Activated CD4-positive, alpha-beta T cell treated with anti-CD3 and anti-CD28 coated beads, Interleukin-2, amount 10 ng/mL, durations not matched to agents 7 days and 5 days (primary cell): Measurements from ENCODE around the gene TREML4. TPM values are rescaled to one million over a fixed set of nuclear protein-coding genes. Genes with fewer than 3 reads are reported as not detected.

Source experiments
- CTCF ChIA-PET: fragments of 350-600 bp; sonication (Branson Sonifier 250); formaldehyde crosslinking; loops from one replicate; lab custom pipeline; 2021; ENCODE audit warnings: antibody characterized with exemption; lab: Charles Lee
- POLR2A ChIA-PET: fragments of 350-600 bp; sonication (Branson Sonifier 250); formaldehyde crosslinking; loops from one replicate; lab custom pipeline; 2021; ENCODE audit warnings: antibody characterized with exemption; lab: Charles Lee
- DNase-seq: peaks from one replicate; pipeline ENCODE4 v3.0.0-alpha.2; 2020
- H3K27ac Mint-ChIP-seq: one replicate; pipeline ENCODE4 v1.8.0; 2021; ENCODE audit warnings: mild to moderate bottlenecking, moderate library complexity, mixed read lengths
- H3K27me3 Mint-ChIP-seq: one replicate; pipeline ENCODE4 v1.8.0; 2021; ENCODE audit warnings: mixed read lengths
- H3K36me3 Mint-ChIP-seq: one replicate; pipeline ENCODE4 v1.8.0; 2021; ENCODE audit warnings: low read depth, mixed read lengths
- H3K4me1 Mint-ChIP-seq: one replicate; pipeline ENCODE4 v1.8.0; 2021; ENCODE audit warnings: mixed read lengths
- H3K4me3 Mint-ChIP-seq: one replicate; pipeline ENCODE4 v1.8.0; 2021; ENCODE audit warnings: mild to moderate bottlenecking, moderate library complexity, mixed read lengths
- H3K9me3 Mint-ChIP-seq: one replicate; pipeline ENCODE4 v1.8.0; 2021; ENCODE audit warnings: mixed read lengths
- total RNA-seq, 2 experiments: library from RNA; stranded (reverse); gene quantifications; one replicate each; pipeline ENCODE4 v1.2.3, GENCODE V29; 2021

The TREML4 gene
- total RNA-seq, 2 experiments from 2014 or later: not detected

- ChIA-PET POLR2A (no interaction called here), CTCF (no interaction called here)
- Mint-ChIP-seq H3K36me3 (no peaks in the 10 kb centered on the region), H3K4me3 (no peak overlapping the region), H3K9me3 (no peaks in the 10 kb centered on the region), H3K27ac (no peak overlapping the region), H3K27me3 (peaks cover 15% of the 10 kb centered on the region), H3K4me1 (peaks cover 9% of the 10 kb centered on the region)
- no peak for DNase-seq
These were observed 55.5 kb downstream of the TREML4 start for GRCh38 chr6:41283600-41283999.

DNA sequence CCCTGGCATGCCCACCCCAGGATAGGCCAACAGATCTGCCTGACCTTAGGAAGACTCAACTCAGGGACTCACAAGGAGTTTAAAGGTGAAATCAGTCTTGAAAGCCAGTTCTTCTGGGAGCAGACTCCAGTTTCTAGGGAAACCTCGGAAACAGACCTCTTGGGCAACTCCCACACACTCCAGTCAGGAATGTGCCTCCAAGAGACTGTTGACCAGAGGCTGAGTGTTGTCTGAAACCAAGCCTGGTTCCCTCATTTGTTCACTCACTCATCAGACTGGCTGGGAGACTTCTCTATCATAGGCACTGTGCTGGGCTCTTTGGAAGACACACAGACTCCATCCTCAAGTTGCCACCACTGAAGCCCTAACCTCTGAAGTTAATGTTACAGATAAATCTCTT, 56.6 kb downstream of the TREML4 start:
- H3K4me1 Mint-ChIP-seq: no peaks in the 10 kb centered on the region
- H3K4me3 Mint-ChIP-seq: no peak overlapping the region
- H3K9me3 Mint-ChIP-seq: no peaks in the 10 kb centered on the region
- no peak for DNase-seq
- ChIA-PET POLR2A (no interaction called here), CTCF (no interaction called here)
- H3K27me3 Mint-ChIP-seq: peaks cover 13% of the 10 kb centered on the region
- H3K27ac Mint-ChIP-seq: no peak overlapping the region
- no peaks in the 10 kb centered on the region for H3K36me3 Mint-ChIP-seq

GRCh38 chr6:41286544-41287346, 58.6 kb downstream of the TREML4 start, which contains the start of gene TREM1:
TSS of gene TREM1 (minus strand) at chr6:41286682. CDS start at chr6:41286655, 27 bp downstream.
- no peak within 1 kb of the TSS for H3K4me3 Mint-ChIP-seq
- H3K27me3 Mint-ChIP-seq: peaks cover 15% of the 10 kb centered on the region
- H3K36me3 Mint-ChIP-seq: no peaks in the 10 kb centered on the region
- no peaks in the 10 kb centered on the region for H3K4me1 Mint-ChIP-seq
- ChIA-PET CTCF (interaction anchor here (0.5 to 1.4 kb wide), 2 partner anchors 47 to 293 kb away, joined by 3 to 4 read pairs; no protein-coding TSS in a partner anchor), POLR2A (no interaction called here)
- H3K9me3 Mint-ChIP-seq: no peaks in the 10 kb centered on the region
- no peak within 1 kb of the TSS for H3K27ac Mint-ChIP-seq
- DNase-seq: no peak

- Mint-ChIP-seq H3K27me3 (peaks cover 16% of the 10 kb centered on the region), H3K36me3 (no peaks in the 10 kb centered on the region), H3K9me3 (no peaks in the 10 kb centered on the region), H3K4me1 (no peaks in the 10 kb centered on the region), H3K4me3 (no peak overlapping the region), H3K27ac (no peak overlapping the region)
- DNase-seq: no peak
- ChIA-PET CTCF (interaction anchor here (1.2 to 1.6 kb wide), 3 partner anchors 11 to 46 kb away, joined by 3 to 5 read pairs (median 3); no protein-coding TSS in a partner anchor), POLR2A (no interaction called here)
These were observed 60.0 kb downstream of the TREML4 start for GRCh38 chr6:41288030-41288753.

Other genes with a start within 250 kb of the TREML4 start
- 1 to 10 TPM; 1.1 to 1.6 TPM for gene UNC5CL, start 189.1 kb upstream of the TREML4 start, total RNA-seq
- not detected for gene TSPO2, start 185.9 kb upstream of the TREML4 start, total RNA-seq
- not detected for gene APOBEC2, start 175.1 kb upstream of the TREML4 start, total RNA-seq
- 10 to 100 TPM; 28.4 to 32.2 TPM for gene OARD1, start 156.0 kb upstream of the TREML4 start, total RNA-seq
- gene NFYA, start 155.4 kb upstream of the TREML4 start, total RNA-seq: 10 to 100 TPM; 33.8 to 36.9 TPM
- not detected for gene TREML1, start 74.0 kb upstream of the TREML4 start, total RNA-seq
- gene TREM2, start 65.2 kb upstream of the TREML4 start, total RNA-seq: not detected
- 10 to 100 TPM; 22.9 to 25.8 TPM for gene TREML2, start 27.2 kb upstream of the TREML4 start, total RNA-seq
- under 1 TPM in 1 of 2 experiments, not detected in 1; 0.40 TPM for gene TREM1, start 58.3 kb downstream of the TREML4 start, total RNA-seq
- not detected for gene NCR2, start 107.3 kb downstream of the TREML4 start, total RNA-seq